Cardiac muscle cell (in vitro differentiated cells and primary cell): Measurements from ENCODE around the gene ZNF740. TPM values are rescaled to one million over a fixed set of nuclear protein-coding genes. Genes with fewer than 3 reads are reported as not detected.
"Not testable (repeated sequence)": the region's sequence is repeated elsewhere in the genome, so short reads cannot be mapped to it uniquely, and the experiment has no call there.

Experiments used
- DNase-seq, 2 donors: peaks; one replicate each; pipeline versions ENCODE4 v3.0.0 to v3.0.0-alpha.2; 2010 to 2017; ENCODE audit warnings: low read depth in 1 of 2, low spot score in 1 of 2
- H3K27ac ChIP-seq: fragments of 200-600 bp; sonication (generic); 2 replicates; pipeline ENCODE4 v1.5.1; 2016
- H3K27me3 ChIP-seq: fragments of 200-600 bp; sonication (generic); 2 replicates; pipeline ENCODE4 v1.6.0; 2016; ENCODE audit warnings: control low read depth
- H3K36me3 ChIP-seq: fragments of 200-600 bp; sonication (generic); 2 replicates; pipeline ENCODE4 v1.5.1; 2016; ENCODE audit warnings: control low read depth
- H3K4me1 ChIP-seq: fragments of 200-600 bp; sonication (generic); 2 replicates; pipeline ENCODE4 v1.8.1; 2017; ENCODE audit warnings: low read depth, mild to moderate bottlenecking, mixed run types
- H3K4me3 ChIP-seq: fragments of 200-600 bp; sonication (generic); 2 replicates; pipeline ENCODE4 v1.5.1; 2016; ENCODE audit warnings: mild to moderate bottlenecking
- H3K9me3 ChIP-seq: fragments of 200-600 bp; sonication (generic); 2 replicates; pipeline ENCODE4 v1.5.1; 2017; ENCODE audit warnings: low read depth, mild to moderate bottlenecking, control low read depth
- CTCF ChIP-seq: IDR thresholded peaks from 2 replicates; pipeline ENCODE4 v1.5.1; 2012; ENCODE audit warnings: low read depth, mild to moderate bottlenecking, low read length
- polyA plus RNA-seq: library from polyadenylated mRNA; unstranded; fragments of >200 nt; fragmentation: Nextera tagmentation; extraction: Ambion mirVana; gene quantifications from 2 replicates; pipeline ENCODE4 v1.2.1, GENCODE V29; 2016
- total RNA-seq: library from RNA; depleted of rRNA; stranded (reverse); fragments of >200 nt; gene quantifications from 2 replicates; pipeline ENCODE4 v1.2.3, GENCODE V29; 2016

The ZNF740 gene
- total and polyA plus RNA-seq, 2 experiments from 2014 or later = 4.4 to 20.5 TPM

- Histone ChIP-seq H3K9me3 (no peaks in the 10 kb centered on the region), H3K27ac (no peak overlapping the region), H3K27me3 (peaks cover 13% of the 10 kb centered on the region), H3K4me3 (no peak overlapping the region), H3K4me1 (no peaks in the 10 kb centered on the region), H3K36me3 (no peaks in the 10 kb centered on the region)
- TF ChIP-seq CTCF = no peak
- DNase-seq = peak in 1 of 2 donors; percentile 45
Observed at GRCh38 chr12:53201177-53201541, 20.6 kb downstream of the ZNF740 start.

GRCh38 chr12:53201639-53202038, 21.1 kb downstream of the ZNF740 start:
- Histone ChIP-seq H3K36me3 (no peaks in the 10 kb centered on the region), H3K4me3 (no peak overlapping the region), H3K4me1 (no peaks in the 10 kb centered on the region), H3K27me3 (peaks cover 13% of the 10 kb centered on the region), H3K9me3 (no peaks in the 10 kb centered on the region), H3K27ac (no peak overlapping the region)
- no peak for TF ChIP-seq CTCF
- DNase-seq = no peak

GRCh38 chr12:53202316-53202715, 21.8 kb downstream of the ZNF740 start:
- H3K36me3 ChIP-seq, H3K4me3 ChIP-seq, H3K27ac ChIP-seq, H3K4me1 ChIP-seq, DNase-seq, H3K9me3 ChIP-seq: not testable (repeated sequence)
- peaks cover 13% of the 10 kb centered on the region for H3K27me3 ChIP-seq

GRCh38 chr12:53204351-53204750, 23.8 kb downstream of the ZNF740 start:
- no peak overlapping the region for H3K27ac ChIP-seq
- H3K27me3 ChIP-seq = no peaks in the 10 kb centered on the region
- H3K4me1 ChIP-seq = no peaks in the 10 kb centered on the region
- TF ChIP-seq CTCF = no peak
- H3K9me3 ChIP-seq = no peaks in the 10 kb centered on the region
- no peak overlapping the region for H3K4me3 ChIP-seq
- no peaks in the 10 kb centered on the region for H3K36me3 ChIP-seq
- DNase-seq = no peak

- Histone ChIP-seq H3K9me3 (no peaks in the 10 kb centered on the region), H3K27ac (no peak overlapping the region), H3K4me1 (no peaks in the 10 kb centered on the region), H3K36me3 (no peaks in the 10 kb centered on the region), H3K27me3 (no peaks in the 10 kb centered on the region), H3K4me3 (no peak overlapping the region)
- no peak for TF ChIP-seq CTCF
- DNase-seq = peak in 1 of 2 donors; percentile 89
Observed at GRCh38 chr12:53205747-53206419, 25.4 kb downstream of the ZNF740 start.

- no peaks in the 10 kb centered on the region for H3K36me3 ChIP-seq
- DNase-seq = no peak
- H3K4me3 ChIP-seq = no peak within 1 kb of the TSS
- TF ChIP-seq CTCF = no peak
- H3K4me1 ChIP-seq = no peaks in the 10 kb centered on the region
- H3K27me3 ChIP-seq = no peaks in the 10 kb centered on the region
- no peak within 1 kb of the TSS for H3K27ac ChIP-seq
- H3K9me3 ChIP-seq = no peaks in the 10 kb centered on the region
Observed at GRCh38 chr12:53207042-53207441, 26.5 kb downstream of the ZNF740 start, which contains the start of gene ITGB7. TSS of gene ITGB7 (minus strand) at chr12:53207251. CDS start at chr12:53200443, 6,808 bp downstream.
